Measurements from ENCODE around the gene NAALADL2.
"Not testable (repeated sequence)": the region's sequence is repeated elsewhere in the genome, so short reads cannot be mapped to it uniquely, and the experiment has no call there.

The NAALADL2 gene

DNA sequence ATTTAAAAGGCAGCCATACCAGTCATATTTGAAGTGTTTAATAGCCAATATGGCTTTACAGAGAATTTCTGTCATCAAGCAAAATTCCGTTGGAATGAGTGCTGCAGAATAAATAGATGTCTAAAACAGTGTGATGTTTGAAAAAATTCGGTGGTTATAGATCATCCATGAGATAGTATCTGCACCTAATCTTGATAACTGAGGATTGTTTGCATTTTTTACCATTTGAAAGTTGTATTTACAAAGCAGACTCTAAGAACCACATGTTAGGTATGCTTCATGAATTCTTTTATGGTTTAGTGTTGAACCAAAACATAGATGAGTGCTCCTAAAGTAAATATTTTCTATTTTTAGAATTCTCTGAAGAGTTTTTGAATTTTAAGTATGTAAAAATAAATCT, 476.1 kb downstream of the NAALADL2 start:
- DNase-seq, result peak; percentile 92

GRCh38 chr3:175336406-175337133, 477.4 kb downstream of the NAALADL2 start:
- DNase-seq, result peak; percentile 43

DNA sequence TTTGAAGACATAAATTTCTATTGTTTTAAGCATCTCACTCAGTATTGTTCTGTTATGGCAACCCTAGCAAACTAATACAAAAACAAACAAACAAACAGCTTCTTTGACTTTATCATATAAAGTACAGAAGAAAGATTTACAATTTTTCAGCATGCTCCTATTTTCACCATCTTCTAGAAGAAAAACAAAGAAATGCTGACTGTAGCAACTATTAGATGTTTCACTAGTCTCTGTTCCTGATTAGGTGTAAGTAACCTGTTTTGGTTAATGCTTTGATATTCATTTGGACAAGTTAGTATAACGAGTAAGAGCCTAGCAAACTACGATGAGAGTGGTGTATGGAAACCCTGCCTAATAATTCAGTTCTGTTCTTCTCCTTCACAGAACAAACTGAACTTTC, 478.5 kb downstream of the NAALADL2 start:
- no peak for DNase-seq

DNA sequence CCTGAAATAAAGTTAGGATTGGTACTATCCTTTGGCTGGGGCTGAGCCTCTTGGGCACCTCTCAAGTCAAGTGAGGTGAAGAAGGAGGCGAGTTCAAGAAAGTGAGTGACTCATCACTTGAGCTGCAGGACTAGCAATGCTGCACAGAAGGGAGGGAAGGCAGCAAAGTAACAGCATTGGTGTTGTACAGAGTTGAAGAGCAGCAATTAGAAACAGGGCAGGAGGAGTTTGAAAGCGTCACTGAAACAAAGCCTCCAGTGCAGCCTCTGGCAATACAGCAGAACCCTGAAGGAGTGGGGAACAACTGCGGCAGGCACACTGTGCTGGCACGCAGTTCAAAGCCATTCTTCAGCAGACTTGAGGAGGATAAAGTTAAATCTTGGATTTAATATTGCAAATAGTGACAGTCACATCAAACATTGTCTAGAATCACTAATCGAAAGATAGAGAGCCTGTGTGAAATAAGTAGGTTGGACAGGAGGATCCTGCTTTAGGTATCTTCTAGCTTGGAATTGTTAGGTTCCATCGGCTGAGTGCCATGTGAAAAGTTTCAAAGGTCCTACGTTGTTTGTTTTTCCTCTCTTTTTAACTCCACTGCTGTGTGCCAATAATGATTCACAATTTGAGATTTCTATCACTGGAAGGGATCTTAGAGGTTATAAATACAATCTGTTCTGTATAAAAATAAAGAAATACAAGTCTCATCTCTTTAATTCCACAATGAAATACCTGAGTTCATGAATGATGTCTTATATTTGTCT, 479.8 kb downstream of the NAALADL2 start:
- no peak for DNase-seq

GRCh38 chr3:175340338-175341015, 481.3 kb downstream of the NAALADL2 start:
- no peak for DNase-seq

DNA sequence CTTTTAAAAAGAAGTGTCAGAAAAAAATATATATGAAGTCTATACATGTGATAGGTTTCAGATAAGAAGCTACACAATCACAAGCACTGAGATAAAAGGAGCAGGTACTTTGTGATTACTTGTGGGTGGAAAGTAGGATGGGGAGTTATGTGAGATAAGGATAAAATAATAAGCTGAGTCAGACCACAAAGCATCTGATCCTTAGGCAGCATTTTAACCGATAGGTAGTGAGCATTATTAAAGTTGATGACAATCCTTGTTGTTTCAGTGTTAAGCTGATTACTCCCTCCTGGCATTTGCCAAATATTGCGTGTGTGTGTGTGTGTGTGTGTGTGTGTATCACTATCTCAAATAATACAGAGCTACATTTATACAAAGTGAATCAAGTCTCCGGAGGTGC, 483.1 kb downstream of the NAALADL2 start:
- no peak for DNase-seq

GRCh38 chr3:175343946-175344345, 484.8 kb downstream of the NAALADL2 start:
- DNase-seq, result no peak

GRCh38 chr3:175346573-175347356, 487.6 kb downstream of the NAALADL2 start:
- DNase-seq, result peak; percentile 90

- DNase-seq, result no peak
Measured at GRCh38 chr3:175349168-175349567, 490.0 kb downstream of the NAALADL2 start.

- DNase-seq, result no peak
Measured at GRCh38 chr3:175355801-175356335, 496.7 kb downstream of the NAALADL2 start.

DNA sequence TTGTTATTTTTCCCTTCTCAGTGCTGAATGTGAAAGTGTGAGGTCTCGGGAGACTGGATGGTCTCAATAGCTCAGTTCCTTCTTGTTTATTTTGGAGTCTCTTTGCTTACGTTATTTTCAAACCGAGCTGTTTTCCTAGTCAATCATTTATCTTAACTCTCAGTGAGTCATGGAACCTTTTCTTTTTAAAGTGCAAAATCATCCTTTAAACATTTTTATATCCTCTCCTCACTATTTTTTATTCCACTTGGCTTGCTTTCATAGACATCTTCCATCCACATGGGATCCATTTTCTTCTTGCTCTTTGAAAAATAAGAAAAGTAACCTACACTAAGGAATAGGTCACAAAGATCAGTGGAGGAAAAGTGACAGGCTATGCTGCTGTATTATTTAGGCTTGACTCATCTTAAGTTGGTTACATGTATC, 497.8 kb downstream of the NAALADL2 start:
- DNase-seq, result no peak

GRCh38 chr3:175357758-175358157, 498.6 kb downstream of the NAALADL2 start:
- DNase-seq, result no peak

- no peak for DNase-seq
Measured at GRCh38 chr3:175358935-175359334, 499.8 kb downstream of the NAALADL2 start.

DNA sequence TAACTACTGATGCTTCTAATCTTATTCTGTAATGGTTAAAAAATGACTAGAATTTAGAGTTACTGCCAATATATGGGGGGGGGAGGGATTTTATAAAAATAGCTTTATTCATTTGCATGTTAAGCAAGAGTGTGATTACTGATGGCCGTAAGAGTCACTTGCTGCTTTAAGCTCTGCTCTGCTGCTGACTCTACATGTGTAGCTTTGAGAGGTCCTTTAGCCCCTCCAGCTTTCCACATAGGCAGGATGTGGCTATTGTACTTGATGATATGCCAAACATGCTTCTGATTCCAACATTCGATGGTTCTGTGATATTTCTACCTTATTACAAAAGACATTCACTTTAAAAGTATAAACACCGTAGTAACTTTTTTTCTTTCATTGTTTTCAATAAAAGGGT, 511.3 kb downstream of the NAALADL2 start:
- not testable (repeated sequence) for DNase-seq

DNA sequence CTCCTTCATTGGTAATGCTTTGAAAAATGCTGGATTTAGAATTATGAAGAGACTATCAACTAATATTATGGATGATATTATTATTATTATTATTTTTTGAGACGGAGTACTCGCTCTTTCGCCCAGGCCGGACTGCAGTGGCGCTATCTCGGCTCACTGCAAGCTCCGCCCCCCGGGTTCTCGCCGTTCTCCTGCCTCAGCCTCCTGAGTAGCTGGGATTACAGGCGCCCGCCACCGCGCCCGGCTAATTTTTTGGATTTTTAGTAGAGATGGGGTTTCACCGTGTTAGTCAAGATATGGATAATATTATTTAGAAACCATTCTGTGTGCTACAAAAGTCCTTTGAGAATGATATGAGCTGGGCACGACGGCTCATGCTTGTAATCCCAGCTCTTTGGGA, 512.1 kb downstream of the NAALADL2 start:
- DNase-seq, result not testable (repeated sequence)

- DNase-seq, result no peak
Measured at GRCh38 chr3:175374705-175375104, 515.6 kb downstream of the NAALADL2 start.

GRCh38 chr3:175378348-175378747, 519.2 kb downstream of the NAALADL2 start:
- DNase-seq, result no peak

GRCh38 chr3:175381685-175382084, 522.6 kb downstream of the NAALADL2 start:
- DNase-seq, result no peak

GRCh38 chr3:175383371-175383770, 524.2 kb downstream of the NAALADL2 start:
- no peak for DNase-seq

DNA sequence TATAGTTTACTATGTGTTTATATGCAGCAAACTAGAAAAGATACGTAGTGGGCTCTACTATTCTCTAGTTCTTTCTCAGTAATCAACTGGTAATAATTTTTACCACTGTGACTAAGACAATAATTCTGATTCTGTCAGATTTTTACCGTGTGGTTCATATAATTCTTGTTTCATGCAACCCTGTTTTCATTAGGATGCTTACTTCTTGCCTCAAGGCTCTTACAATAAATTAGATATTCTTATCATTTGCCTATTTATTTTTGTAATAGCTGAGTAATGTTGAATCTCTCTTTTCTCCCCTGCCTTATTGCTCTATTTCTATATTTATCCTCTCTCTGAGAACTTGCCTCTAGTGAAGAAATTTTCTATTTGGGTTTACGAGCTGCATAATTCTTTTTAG, 524.7 kb downstream of the NAALADL2 start:
- DNase-seq, result no peak

DNA sequence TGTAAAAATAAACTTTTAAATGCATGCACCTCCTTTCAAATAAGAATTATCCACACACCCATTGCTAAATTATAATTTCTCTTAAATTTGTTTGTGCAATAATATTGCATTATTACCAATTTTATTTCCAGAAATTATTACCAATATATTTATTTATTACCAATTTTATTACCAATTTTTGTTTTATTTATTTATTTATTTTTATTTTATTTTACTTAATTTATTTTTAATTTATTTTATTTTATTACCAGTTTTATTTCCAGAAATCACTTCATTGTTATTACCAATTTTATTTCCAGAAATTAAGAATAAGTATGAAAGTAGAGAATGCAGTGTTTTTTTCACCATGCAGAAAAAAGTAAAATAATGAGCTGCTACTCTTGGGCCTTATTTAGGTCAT, 525.4 kb downstream of the NAALADL2 start:
- DNase-seq, result no peak

GRCh38 chr3:175386630-175387029, 527.5 kb downstream of the NAALADL2 start:
- no peak for DNase-seq

DNA sequence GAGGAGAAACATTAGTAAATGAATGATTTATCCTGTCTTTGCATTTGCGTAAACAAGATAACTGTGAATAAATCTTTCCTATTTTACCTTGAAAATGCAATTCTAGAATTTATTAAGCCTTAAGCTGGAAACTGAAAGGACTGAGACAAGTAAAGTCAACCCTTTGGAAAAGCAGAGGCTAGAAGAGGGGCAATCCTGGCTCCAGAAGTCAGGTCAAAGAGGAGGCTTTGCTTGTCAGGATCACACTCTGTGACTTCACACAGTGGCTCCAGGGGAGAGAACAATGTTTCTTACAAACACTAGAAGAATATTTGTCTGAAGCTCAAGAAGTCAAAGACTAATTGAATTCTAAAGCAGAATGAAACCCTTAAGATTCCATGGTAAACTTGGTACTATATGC, 530.4 kb downstream of the NAALADL2 start:
- DNase-seq, result no peak

Measured in DMS79 treated with DMSO at 0.1 percent for 48 hours (cell line).